Central memory CD4-positive, alpha-beta T cell (primary cell): ENCODE data around the gene ZNF532.
"Not testable (repeated sequence)": the region's sequence is repeated elsewhere in the genome, so short reads cannot be mapped to it uniquely, and the experiment has no call there.

Source experiments
- DNase-seq: peaks from one replicate; pipeline ENCODE4 v3.0.0; 2022

Gene ZNF532

GRCh38 chr18:58850786-58851469, 13.7 kb upstream of the ZNF532 start:
- DNase-seq: no peak

GRCh38 chr18:58851856-58852255, 12.8 kb upstream of the ZNF532 start:
- no peak for DNase-seq

GRCh38 chr18:58852629-58853028, 12.0 kb upstream of the ZNF532 start:
- no peak for DNase-seq

GRCh38 chr18:58853561-58853960, 11.1 kb upstream of the ZNF532 start:
- DNase-seq: no peak

- DNase-seq: not testable (repeated sequence)
Measured at GRCh38 chr18:58855521-58855920, 9.2 kb upstream of the ZNF532 start.

GRCh38 chr18:58856881-58857280, 7.8 kb upstream of the ZNF532 start:
- no peak for DNase-seq

GRCh38 chr18:58858591-58859468, 5.8 kb upstream of the ZNF532 start:
- no peak for DNase-seq

GRCh38 chr18:58859907-58860306, 4.8 kb upstream of the ZNF532 start:
- no peak for DNase-seq

- no peak for DNase-seq
Measured at GRCh38 chr18:58860747-58861231, 3.9 kb upstream of the ZNF532 start.

GRCh38 chr18:58861353-58861752, 3.3 kb upstream of the ZNF532 start:
- DNase-seq: no peak

GRCh38 chr18:58861861-58862301, 2.8 kb upstream of the ZNF532 start:
- DNase-seq: no peak

- no peak for DNase-seq
Measured at GRCh38 chr18:58862356-58862755, 2.3 kb upstream of the ZNF532 start.

- DNase-seq: peak; percentile 20
Measured at GRCh38 chr18:58862851-58863538, 1.7 kb upstream of the ZNF532 start.

- peak; percentile 15 for DNase-seq
Measured at GRCh38 chr18:58863539-58864145, 1.0 kb upstream of the ZNF532 start.

GRCh38 chr18:58865033-58865590, 435 bp downstream of the ZNF532 start:
- DNase-seq: no peak

GRCh38 chr18:58865701-58866065, 1.0 kb downstream of the ZNF532 start:
- no peak for DNase-seq

- no peak for DNase-seq
Measured at GRCh38 chr18:58866066-58866772, 1.5 kb downstream of the ZNF532 start.

GRCh38 chr18:58866773-58867150, 2.1 kb downstream of the ZNF532 start:
- DNase-seq: no peak

GRCh38 chr18:58867281-58867961, 2.7 kb downstream of the ZNF532 start:
- no peak for DNase-seq

- DNase-seq: no peak
Measured at GRCh38 chr18:58868440-58868839, 3.8 kb downstream of the ZNF532 start.

GRCh38 chr18:58870130-58870529, 5.5 kb downstream of the ZNF532 start:
- DNase-seq: no peak
